GM12878 (cell line): ENCODE measurements around the gene SH3BGRL3. TPM values are rescaled to one million over a fixed set of nuclear protein-coding genes. Genes with fewer than 3 reads are reported as not detected.

Experiments
- ATAC-seq: fragments of 200-7000 bp; cut with Tn5 transposase; 3 replicates; pipeline ENCODE4 v1.9.1; 2020; ENCODE audit warnings: mild to moderate bottlenecking, moderate library complexity
- BruUV-seq: library from RNA; stranded (reverse); fragments of 400-500 nt; replicated peaks from 2 replicates; lab custom pipeline; 2021; lab: Mats Ljungman, UMichigan
- CTCF ChIA-PET: fragments of 300-600 bp; sonication (Branson Sonifier 250); formaldehyde crosslinking; extraction: SDS; loops from one replicate; lab custom pipeline; 2021; ENCODE audit warnings: inconsistent platforms; lab: Yijun Ruan, JAX
- POLR2A ChIA-PET: fragments of 350-600 bp; formaldehyde crosslinking; extraction: SDS; loops from one replicate; lab custom pipeline; 2021; ENCODE audit warnings: inconsistent platforms; lab: Charles Lee
- RAD21 ChIA-PET: fragments of 300-600 bp; sonication (Branson Sonifier 250); formaldehyde crosslinking; loops from one replicate; lab custom pipeline; 2023; ENCODE audit warnings: antibody characterized with exemption; ENCODE audit not compliant: unreplicated experiment; lab: Charles Lee
- SMC1A ChIA-PET: fragments of 300-600 bp; sonication (Branson Sonifier 250); formaldehyde crosslinking; loops from one replicate; lab custom pipeline; 2023; ENCODE audit not compliant: unreplicated experiment, uncharacterized antibody; lab: Charles Lee
- DNase-seq: peaks from one replicate; pipeline ENCODE4 v3.0.0-alpha.2; 2011; ENCODE audit warnings: low read depth, low spot score
- FAIRE-seq: peaks from 3 replicates; lab custom pipeline; 2011; peaks lifted over from hg19 to GRCh38; lab: Jason Lieb, UNC
- H2AFZ ChIP-seq: 2 replicates; pipeline ENCODE4 v1.6.0; 2011; ENCODE audit warnings: low read depth, low read length, control low read depth; ENCODE audit not compliant: control insufficient read depth
- H3K27ac ChIP-seq: 2 replicates; pipeline ENCODE4 v1.5.1; 2011; ENCODE audit warnings: control low read depth; ENCODE audit not compliant: control insufficient read depth, insufficient read depth
- H3K27me3 ChIP-seq, 2 experiments: replicated peaks in 1 of 2; 2 replicates each; pipeline versions ENCODE4 v1.6.0 to v1.6.1; 2011; ENCODE audit warnings: low read length in 1 of 2; ENCODE audit not compliant: control insufficient read depth in 2 of 2, insufficient read depth in 2 of 2
- H3K36me3 ChIP-seq, 2 experiments: 2 replicates each; pipeline ENCODE4 v1.5.1; 2011; ENCODE audit warnings: low read length in 1 of 2; ENCODE audit not compliant: control insufficient read depth in 2 of 2, insufficient read depth in 2 of 2
- H3K4me1 ChIP-seq: 2 replicates; pipeline ENCODE4 v1.6.1; 2011; ENCODE audit warnings: mild to moderate bottlenecking, low read length, moderate library complexity, mixed read lengths; ENCODE audit not compliant: control insufficient read depth, insufficient read depth
- H3K4me2 ChIP-seq: 2 replicates; pipeline ENCODE4 v1.6.0; 2011; ENCODE audit warnings: control low read depth; ENCODE audit not compliant: control insufficient read depth, insufficient read depth
- H3K4me3 ChIP-seq: fragments of 200-600 bp; sonication (generic); 2 replicates; pipeline ENCODE4 v1.5.1; 2016
- H3K79me2 ChIP-seq: 2 replicates; pipeline ENCODE4 v1.6.0; 2011; ENCODE audit warnings: low read length; ENCODE audit not compliant: control insufficient read depth, insufficient read depth
- H3K9ac ChIP-seq: 2 replicates; pipeline ENCODE4 v1.8.0; 2011; ENCODE audit warnings: low read length, control low read depth, mixed read lengths; ENCODE audit not compliant: control insufficient read depth, insufficient read depth
- H3K9me3 ChIP-seq: replicated peaks from 3 replicates; pipeline ENCODE4 v1.5.1; 2011; ENCODE audit warnings: mild to moderate bottlenecking, low read length; ENCODE audit not compliant: control insufficient read depth, insufficient read depth
- H4K20me1 ChIP-seq: 2 replicates; pipeline ENCODE4 v1.6.0; 2011; ENCODE audit not compliant: control insufficient read depth, insufficient read depth
- ATF3 ChIP-seq: IDR thresholded peaks from 2 replicates; pipeline ENCODE4 v1.6.1; 2011; ENCODE audit warnings: low read depth, mild to moderate bottlenecking, low read length, moderate library complexity, borderline replicate concordance; ENCODE audit errors: extremely low read depth
- ATF7 ChIP-seq: fragments of 450-650 bp; IDR thresholded peaks from 2 replicates; pipeline ENCODE4 v1.6.1; 2016; ENCODE audit warnings: low read depth, mild to moderate bottlenecking
- KAT2A ChIP-seq: conservative IDR thresholded peaks from 2 replicates; pipeline ENCODE4 v1.6.1; 2011; ENCODE audit warnings: low read depth, low read length; ENCODE audit not compliant: control insufficient read depth
- MTA3 ChIP-seq: IDR thresholded peaks from 2 replicates; pipeline ENCODE4 v1.6.1; 2012; ENCODE audit warnings: low read length, inconsistent platforms, borderline replicate concordance
- RUNX3 ChIP-seq: IDR thresholded peaks from 2 replicates; pipeline ENCODE4 v1.6.1; 2012; ENCODE audit warnings: low read length, inconsistent platforms
- SIX5 ChIP-seq: IDR thresholded peaks from 2 replicates; pipeline ENCODE4 v1.6.1; 2011; ENCODE audit warnings: mild to moderate bottlenecking, low read depth, low read length, moderate library complexity; ENCODE audit not compliant: severe bottlenecking
- TARDBP ChIP-seq: IDR thresholded peaks from 2 replicates; pipeline ENCODE4 v1.6.1; 2016; ENCODE audit warnings: borderline replicate concordance
- USF2 ChIP-seq: IDR thresholded peaks from 2 replicates; pipeline ENCODE4 v1.6.1; 2011; ENCODE audit warnings: low read depth, low read length, improper control_type of control experiment, borderline replicate concordance
- WGBS: methylation state at CpG from one replicate; pipeline ENCODE4 v1.1.6; 2016; ENCODE audit warnings: low lambda C conversion rate; ENCODE audit not compliant: insufficient replicate concordance, insufficient coverage; ENCODE audit errors: missing lambda C conversion rate; 5-methylcytosine and 5-hydroxymethylcytosine counted together
- in situ Hi-C: fragments of 300-500 bp; cut with MboI; formaldehyde crosslinking; loops from 9 replicates; pipeline ENCODE4 v1.14.3; 2018; ENCODE audit warnings: mixed read lengths
- intact Hi-C: fragments of 100-400 bp; cut with micrococcal nuclease; formaldehyde crosslinking; loops from one replicate; pipeline ENCODE4 v1.14.2; 2022; ENCODE audit not compliant: unreplicated experiment
- polyA plus RNA-seq, 11 experiments: library from polyadenylated mRNA; depleted of rRNA in 4 of 11; unstranded in 6 of 11; stranded (reverse) in 5 of 11; fragments of >200 nt; fragmentation: Nextera tagmentation in 4 of 11; fragmentation: Illumina TruSeq in 1 of 11; extraction: Ambion mirVana in 4 of 11; extraction: Trizol in 1 of 11; gene quantifications; 1 replicate in 1 of 11; 2 replicates in 10 of 11; pipeline versions ENCODE4 v1.2.1 to v1.2.3, GENCODE V29; 2011 to 2016; ENCODE audit warnings: inconsistent platforms in 2 of 11, missing spikeins in 2 of 11, low read depth in 1 of 11
- total RNA-seq, 4 experiments: library from RNA; depleted of rRNA in 3 of 4; stranded (reverse); fragments of >200 nt in 3 of 4; fragmentation: Illumina TruSeq in 1 of 4; extraction: Trizol in 1 of 4; gene quantifications; 2 replicates each; pipeline versions ENCODE4 v1.2.1 to v1.2.3, GENCODE V29; 2013 to 2021

Gene SH3BGRL3
- total and polyA plus RNA-seq, 10 of the 15 experiments (the other 5 are each of a cell fraction or from before 2014, with no cell fraction given) = 39.7 to 390 (median 118) TPM

- TF ChIP-seq SIX5 = no peak
Measured at GRCh38 chr1:26321315-26322041, 41.6 kb downstream of the SH3BGRL3 start (continued).

- Histone ChIP-seq H3K9ac (no peak overlapping the region; the same call in 1 of the 2 replicates), H3K4me1 (peaks cover 21% of the 10 kb centered on the region), H3K9me3 (no peaks in the 10 kb centered on the region), H4K20me1 (no peaks in the 10 kb centered on the region), H3K36me3 (peaks cover 0 to 3% of the 10 kb centered on the region in 2 experiments; a peak in 1 of 4 replicates), H3K79me2 (peaks cover 23% of the 10 kb centered on the region), H3K27me3 (no peaks in the 10 kb centered on the region), H2AFZ (no peak overlapping the region), H3K4me3 (no peak overlapping the region), H3K4me2 (no peak overlapping the region), H3K27ac (no peak overlapping the region)
- POLR2A ChIA-PET = interaction anchor here (10.6 kb wide), 1 partner anchor 35 kb away, joined by 253 read pairs; no protein-coding TSS in a partner anchor
- SMC1A ChIA-PET = interaction anchor here (0.7 to 14.9 kb wide), 15 partner anchors 10 to 152 kb away, joined by 3 to 474 read pairs (median 6); partner anchors contain the start of genes C1orf232, CEP85, SH3BGRL3 and UBXN11
- WGBS = 56% methylated on average over 10 of the region's 10 CpGs
- DNase-seq = no peak
- CTCF ChIA-PET = interaction anchor here (0.6 to 11.6 kb wide), 33 partner anchors 10 to 218 kb away, joined by 3 to 879 read pairs (median 5); partner anchors contain the start of genes CEP85, SH3BGRL3, UBXN11 and ZNF593
- BruUV-seq = no TSS peak
- TF ChIP-seq ATF7 (no peak), KAT2A (no peak), USF2 (no peak), MTA3 (no peak), RUNX3 (no peak), ATF3 (no peak), TARDBP (no peak)
- no peak for ATAC-seq
- FAIRE-seq = no peak
- intact Hi-C loops (loop anchor here (5.0 kb wide), 1 partner anchor 155 kb away; the partner anchor contains the start of genes C1orf232 and ZNF593), in situ Hi-C loops (loop anchor here (5.0 kb wide), 2 partner anchors 35 to 150 kb away; partner anchors contain the start of gene ZNF593OS)
- RAD21 ChIA-PET = interaction anchor here (0.6 to 10.4 kb wide), 14 partner anchors 13 to 177 kb away, joined by 3 to 477 read pairs (median 6); partner anchors contain the start of genes CEP85, SH3BGRL3, UBXN11 and ZNF593
Measured at GRCh38 chr1:26322042-26322331, 42.1 kb downstream of the SH3BGRL3 start.
